ENCODE results near the gene TAS1R1.

DNA sequence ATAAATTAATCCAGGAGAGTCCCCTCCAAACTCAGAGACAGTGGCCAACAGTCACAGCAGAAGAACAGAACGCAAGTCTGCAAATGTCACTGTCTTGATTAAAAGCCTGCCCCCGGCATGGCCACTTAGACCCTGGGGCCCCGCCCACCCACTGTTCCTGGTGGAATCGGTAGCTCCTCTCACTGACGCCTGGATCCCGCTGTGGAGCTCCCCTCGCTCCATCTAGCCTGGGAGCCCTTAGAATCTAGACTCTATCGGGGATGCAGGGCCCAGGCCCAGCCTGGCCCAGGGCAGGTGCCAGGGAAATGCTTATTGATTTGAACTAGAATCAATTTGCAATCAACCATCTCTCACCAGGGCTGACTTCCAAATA lies 42.2 kb upstream of the TAS1R1 start:
- TF ChIP-seq ZC3H4 (CRISPR knock-in tag; IDR thresholded peaks at IDR 0.05; ENCODE audit: borderline replicate concordance) (no peak), MTA2 (IDR thresholded peaks at IDR 0.05; ENCODE audit: low read depth) (no peak), PCBP2 (IDR thresholded peaks at IDR 0.05; ENCODE audit: low read depth, low read length, poor library complexity, severe bottlenecking) (no peak), ESRRA (IDR thresholded peaks at IDR 0.05; ENCODE audit: borderline replicate concordance, low read depth) (no peak), ZBTB7A (IDR thresholded peaks at IDR 0.05; ENCODE audit: borderline replicate concordance, control insufficient read depth, low read depth, low read length) (no peak), EZH2 (IDR thresholded peaks at IDR 0.05; ENCODE audit: borderline replicate concordance, low read depth, low read length) (no peak)
- TF ChIP-seq, protein P1, sequence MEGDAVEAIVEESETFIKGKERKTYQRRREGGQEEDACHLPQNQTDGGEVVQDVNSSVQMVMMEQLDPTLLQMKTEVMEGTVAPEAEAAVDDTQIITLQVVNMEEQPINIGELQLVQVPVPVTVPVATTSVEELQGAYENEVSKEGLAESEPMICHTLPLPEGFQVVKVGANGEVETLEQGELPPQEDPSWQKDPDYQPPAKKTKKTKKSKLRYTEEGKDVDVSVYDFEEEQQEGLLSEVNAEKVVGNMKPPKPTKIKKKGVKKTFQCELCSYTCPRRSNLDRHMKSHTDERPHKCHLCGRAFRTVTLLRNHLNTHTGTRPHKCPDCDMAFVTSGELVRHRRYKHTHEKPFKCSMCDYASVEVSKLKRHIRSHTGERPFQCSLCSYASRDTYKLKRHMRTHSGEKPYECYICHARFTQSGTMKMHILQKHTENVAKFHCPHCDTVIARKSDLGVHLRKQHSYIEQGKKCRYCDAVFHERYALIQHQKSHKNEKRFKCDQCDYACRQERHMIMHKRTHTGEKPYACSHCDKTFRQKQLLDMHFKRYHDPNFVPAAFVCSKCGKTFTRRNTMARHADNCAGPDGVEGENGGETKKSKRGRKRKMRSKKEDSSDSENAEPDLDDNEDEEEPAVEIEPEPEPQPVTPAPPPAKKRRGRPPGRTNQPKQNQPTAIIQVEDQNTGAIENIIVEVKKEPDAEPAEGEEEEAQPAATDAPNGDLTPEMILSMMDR (IDR thresholded peaks at IDR 0.05 in 2 of 3, conservative IDR thresholded peaks at IDR 0.05 in 1 of 3; ENCODE audit: insufficient read depth in 2 of 3, low read depth in 1 of 3, low read length in 3 of 3), result no peak
- TF ChIP-seq, protein P2, sequence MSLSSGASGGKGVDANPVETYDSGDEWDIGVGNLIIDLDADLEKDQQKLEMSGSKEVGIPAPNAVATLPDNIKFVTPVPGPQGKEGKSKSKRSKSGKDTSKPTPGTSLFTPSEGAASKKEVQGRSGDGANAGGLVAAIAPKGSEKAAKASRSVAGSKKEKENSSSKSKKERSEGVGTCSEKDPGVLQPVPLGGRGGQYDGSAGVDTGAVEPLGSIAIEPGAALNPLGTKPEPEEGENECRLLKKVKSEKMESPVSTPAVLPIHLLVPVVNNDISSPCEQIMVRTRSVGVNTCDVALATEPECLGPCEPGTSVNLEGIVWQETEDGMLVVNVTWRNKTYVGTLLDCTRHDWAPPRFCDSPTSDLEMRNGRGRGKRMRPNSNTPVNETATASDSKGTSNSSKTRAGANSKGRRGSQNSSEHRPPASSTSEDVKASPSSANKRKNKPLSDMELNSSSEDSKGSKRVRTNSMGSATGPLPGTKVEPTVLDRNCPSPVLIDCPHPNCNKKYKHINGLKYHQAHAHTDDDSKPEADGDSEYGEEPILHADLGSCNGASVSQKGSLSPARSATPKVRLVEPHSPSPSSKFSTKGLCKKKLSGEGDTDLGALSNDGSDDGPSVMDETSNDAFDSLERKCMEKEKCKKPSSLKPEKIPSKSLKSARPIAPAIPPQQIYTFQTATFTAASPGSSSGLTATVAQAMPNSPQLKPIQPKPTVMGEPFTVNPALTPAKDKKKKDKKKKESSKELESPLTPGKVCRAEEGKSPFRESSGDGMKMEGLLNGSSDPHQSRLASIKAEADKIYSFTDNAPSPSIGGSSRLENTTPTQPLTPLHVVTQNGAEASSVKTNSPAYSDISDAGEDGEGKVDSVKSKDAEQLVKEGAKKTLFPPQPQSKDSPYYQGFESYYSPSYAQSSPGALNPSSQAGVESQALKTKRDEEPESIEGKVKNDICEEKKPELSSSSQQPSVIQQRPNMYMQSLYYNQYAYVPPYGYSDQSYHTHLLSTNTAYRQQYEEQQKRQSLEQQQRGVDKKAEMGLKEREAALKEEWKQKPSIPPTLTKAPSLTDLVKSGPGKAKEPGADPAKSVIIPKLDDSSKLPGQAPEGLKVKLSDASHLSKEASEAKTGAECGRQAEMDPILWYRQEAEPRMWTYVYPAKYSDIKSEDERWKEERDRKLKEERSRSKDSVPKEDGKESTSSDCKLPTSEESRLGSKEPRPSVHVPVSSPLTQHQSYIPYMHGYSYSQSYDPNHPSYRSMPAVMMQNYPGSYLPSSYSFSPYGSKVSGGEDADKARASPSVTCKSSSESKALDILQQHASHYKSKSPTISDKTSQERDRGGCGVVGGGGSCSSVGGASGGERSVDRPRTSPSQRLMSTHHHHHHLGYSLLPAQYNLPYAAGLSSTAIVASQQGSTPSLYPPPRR (CRISPR knock-in tag; IDR thresholded peaks at IDR 0.05; ENCODE audit: borderline replicate concordance), result no peak
- TF ChIP-seq, protein P3, sequence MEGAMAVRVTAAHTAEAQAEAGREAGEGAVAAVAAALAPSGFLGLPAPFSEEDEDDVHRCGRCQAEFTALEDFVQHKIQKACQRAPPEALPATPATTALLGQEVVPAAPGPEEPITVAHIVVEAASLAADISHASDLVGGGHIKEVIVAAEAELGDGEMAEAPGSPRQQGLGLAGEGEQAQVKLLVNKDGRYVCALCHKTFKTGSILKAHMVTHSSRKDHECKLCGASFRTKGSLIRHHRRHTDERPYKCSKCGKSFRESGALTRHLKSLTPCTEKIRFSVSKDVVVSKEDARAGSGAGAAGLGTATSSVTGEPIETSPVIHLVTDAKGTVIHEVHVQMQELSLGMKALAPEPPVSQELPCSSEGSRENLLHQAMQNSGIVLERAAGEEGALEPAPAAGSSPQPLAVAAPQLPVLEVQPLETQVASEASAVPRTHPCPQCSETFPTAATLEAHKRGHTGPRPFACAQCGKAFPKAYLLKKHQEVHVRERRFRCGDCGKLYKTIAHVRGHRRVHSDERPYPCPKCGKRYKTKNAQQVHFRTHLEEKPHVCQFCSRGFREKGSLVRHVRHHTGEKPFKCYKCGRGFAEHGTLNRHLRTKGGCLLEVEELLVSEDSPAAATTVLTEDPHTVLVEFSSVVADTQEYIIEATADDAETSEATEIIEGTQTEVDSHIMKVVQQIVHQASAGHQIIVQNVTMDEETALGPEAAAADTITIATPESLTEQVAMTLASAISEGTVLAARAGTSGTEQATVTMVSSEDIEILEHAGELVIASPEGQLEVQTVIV (CRISPR knock-in tag; IDR thresholded peaks at IDR 0.05; ENCODE audit: borderline replicate concordance), result no peak
- TF ChIP-seq, protein P4, sequence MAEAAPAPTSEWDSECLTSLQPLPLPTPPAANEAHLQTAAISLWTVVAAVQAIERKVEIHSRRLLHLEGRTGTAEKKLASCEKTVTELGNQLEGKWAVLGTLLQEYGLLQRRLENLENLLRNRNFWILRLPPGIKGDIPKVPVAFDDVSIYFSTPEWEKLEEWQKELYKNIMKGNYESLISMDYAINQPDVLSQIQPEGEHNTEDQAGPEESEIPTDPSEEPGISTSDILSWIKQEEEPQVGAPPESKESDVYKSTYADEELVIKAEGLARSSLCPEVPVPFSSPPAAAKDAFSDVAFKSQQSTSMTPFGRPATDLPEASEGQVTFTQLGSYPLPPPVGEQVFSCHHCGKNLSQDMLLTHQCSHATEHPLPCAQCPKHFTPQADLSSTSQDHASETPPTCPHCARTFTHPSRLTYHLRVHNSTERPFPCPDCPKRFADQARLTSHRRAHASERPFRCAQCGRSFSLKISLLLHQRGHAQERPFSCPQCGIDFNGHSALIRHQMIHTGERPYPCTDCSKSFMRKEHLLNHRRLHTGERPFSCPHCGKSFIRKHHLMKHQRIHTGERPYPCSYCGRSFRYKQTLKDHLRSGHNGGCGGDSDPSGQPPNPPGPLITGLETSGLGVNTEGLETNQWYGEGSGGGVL (CRISPR knock-in tag; IDR thresholded peaks at IDR 0.05), result no peak
